ENCODE data around the gene SUN3.
"Not testable (repeated sequence)": the region's sequence is repeated elsewhere in the genome, so short reads cannot be mapped to it uniquely, and the experiment has no call there.

Gene SUN3

DNA sequence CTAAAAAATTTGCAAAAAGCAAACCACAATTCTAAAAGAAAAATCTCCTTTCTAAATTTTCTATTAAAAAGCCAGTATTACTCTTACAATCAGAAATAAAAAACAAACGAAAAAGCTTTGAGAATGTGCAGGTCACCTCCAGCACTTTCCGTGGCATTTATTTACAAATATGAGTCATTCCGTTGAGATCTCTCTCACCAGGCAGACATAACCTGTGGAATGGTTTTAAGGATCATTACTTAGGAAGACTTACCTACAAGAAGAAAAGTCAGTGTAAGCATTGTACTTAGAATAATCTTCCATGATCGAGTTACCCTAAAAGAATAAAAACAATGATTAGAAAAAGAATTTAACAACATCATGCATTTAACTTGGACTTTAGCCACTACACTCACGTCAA lies 3.3 kb downstream of the SUN3 start:
- no peak for DNase-seq (ENCODE audit: low spot score)

DNA sequence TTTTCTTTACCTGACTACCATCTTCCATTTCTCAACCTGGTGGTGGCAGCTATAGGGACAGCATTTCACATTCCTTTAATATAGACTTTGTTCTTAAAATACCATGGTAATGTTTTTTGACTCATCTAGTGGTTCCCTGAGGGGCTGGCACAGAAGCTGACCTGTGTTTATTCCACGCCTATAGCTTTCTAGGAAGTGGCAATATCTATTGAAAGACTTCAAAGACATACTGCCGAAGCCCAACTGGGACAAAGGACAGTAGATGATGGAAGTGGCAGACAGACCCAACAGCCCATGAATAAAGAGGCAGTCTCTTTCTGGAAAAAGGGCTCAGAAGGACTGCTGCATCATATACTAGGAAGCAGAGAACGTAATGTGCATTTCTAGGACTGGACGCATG lies 11.2 kb downstream of the SUN3 start:
- DNase-seq (ENCODE audit: low spot score), result no peak

DNA sequence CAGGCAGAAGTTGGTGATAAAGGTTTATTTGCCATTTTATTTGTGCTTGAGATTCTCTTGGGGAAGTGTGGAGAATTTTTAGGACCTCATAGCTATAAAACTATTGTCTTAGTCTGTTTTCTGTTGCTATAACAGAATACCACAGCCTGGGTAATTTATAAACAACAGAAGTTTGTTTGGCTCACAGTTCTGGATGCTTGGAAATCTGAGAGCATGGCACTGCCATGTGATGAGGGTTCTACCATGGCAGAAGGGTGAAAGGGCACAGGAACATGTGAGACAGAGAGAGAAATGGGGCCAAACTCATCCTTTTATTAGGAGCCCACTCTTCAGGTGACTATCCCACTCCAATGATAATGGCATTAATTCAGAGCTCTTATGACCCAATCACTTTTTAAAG lies 12.3 kb downstream of the SUN3 start:
- DNase-seq (ENCODE audit: low spot score), result no peak

DNA sequence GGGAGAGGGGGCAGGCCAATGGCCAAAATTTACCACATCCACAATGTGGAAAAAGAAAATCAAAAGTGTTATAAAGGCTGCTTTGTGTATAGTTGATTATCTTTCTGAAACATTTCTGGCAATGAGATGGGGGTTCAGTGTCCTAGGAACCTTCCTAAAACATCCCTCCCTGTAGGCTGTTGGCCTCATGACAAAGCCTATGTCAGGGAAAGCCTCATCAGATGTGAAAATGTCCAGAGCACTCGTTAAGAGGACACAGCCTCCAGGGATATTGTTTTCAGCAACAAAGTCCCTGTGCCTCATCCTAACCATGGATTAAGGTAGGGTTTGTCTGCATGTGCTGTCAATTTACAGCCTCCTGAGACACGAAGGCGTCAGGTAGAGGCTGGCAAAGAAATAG lies 17.0 kb downstream of the SUN3 start:
- no peak for DNase-seq (ENCODE audit: low spot score)

DNA sequence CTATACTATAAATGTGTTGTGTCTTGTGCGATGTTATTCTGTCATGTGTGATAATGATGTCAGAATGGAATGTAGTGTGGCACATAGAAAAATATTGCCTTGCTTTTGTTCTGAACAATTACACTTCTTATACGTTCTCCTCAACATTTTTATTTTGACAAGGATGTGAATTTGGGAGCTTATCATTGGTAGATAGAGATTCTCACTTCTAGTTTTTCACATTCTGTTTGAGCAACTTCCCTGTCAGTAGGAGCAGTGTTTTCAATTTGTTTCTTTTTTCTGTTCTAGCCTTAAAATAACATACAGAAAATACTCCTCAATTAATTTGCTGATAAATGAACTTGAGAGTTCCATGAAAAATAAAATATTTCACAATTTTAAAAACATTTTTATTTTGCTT lies 17.6 kb downstream of the SUN3 start:
- no peak for DNase-seq (ENCODE audit: low spot score)

DNA sequence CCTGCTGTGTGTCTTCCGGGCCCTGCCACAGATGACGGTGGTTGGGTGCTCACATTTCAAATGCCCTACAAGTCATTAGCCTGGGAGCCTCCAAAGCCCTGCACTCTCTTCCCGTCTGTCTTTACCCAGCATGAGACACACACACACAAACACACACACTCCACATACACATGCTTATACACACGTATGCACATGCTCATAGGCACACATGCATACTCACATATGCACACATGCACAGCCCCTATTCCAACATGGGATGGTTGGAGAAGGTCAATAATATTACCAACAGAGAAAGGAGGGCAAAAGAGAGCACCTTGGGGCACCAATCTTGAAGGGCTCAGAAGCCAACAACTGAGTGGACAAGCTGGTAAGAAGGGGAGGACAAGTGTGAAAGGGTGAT lies 19.0 kb downstream of the SUN3 start:
- DNase-seq (ENCODE audit: low spot score), result no peak

DNA sequence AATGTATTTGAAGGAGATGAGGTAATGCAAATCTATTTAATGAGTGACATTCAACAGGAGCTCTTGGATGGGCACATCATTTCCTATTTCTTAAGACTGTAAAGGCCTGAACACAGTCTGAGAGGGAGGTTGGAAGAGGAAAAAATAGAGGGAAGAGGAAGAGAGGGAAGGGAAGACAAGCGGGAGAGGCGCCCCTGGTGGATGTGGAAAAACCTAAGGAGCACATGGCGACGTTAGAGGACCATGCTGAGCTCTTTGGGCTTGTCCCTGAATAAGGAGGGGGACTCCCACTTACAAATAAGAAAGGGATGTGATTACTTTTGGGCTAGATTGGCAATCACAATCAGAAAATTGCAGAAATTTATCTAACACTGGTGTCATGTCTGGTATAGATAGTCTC lies 19.6 kb downstream of the SUN3 start:
- DNase-seq (ENCODE audit: low spot score), result no peak

DNA sequence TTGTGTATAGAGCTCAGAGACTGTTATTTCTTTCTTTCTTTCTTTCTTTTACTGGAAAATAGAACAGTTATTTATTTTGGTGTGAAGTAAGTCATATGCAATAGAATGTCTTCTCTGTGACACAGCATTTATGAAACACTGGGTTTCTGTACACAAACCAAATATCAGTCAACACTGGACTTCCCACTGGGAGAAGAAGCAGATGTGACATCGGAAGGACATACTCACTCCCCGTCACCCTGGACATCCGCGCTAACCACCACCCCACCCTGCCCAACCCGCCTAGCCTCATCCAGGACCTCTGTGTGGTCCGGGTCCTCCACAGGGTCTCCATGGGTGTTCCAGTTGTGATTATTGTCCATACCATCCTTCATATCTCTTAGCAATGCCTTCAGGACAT lies 22.0 kb downstream of the SUN3 start:
- no peak for DNase-seq (ENCODE audit: low spot score)

DNA sequence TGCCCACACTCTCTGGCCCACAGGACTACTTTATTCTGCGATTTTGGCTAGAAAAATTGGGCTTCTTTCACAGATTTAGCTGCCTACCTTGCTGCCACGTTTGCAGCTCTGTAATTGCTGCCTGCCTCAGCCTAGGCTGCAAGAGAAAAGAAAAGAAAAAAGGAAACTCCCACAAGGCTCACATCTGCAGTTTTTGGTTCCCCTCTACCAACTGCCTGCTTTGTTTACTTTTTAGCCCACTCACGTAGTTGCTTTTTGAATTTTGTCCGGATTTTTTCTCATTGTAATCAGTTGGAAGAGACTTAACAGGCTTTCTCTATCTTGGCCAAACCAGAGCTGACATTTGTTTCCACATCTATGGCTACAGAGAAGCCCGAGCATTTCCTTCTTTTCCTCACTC lies 24.3 kb downstream of the SUN3 start:
- no peak for DNase-seq (ENCODE audit: low spot score)

DNA sequence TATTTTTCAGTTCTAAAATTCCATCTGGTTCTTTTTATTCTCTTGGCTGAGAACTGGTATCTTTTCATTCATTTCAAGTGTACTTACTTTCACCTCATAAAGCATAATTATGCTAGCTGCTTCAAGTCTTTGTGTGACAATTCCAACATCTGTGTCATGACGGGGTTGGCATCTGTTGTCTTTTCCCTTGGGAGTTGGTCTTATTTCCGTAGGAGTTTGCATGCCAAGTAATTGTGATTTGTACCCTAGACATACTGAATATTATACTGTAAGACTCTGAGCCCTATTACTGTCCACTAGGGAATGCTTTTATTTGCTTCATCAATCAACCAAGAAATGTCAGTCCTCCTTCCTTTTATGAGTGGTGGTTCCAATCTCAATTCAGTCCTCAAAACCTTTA lies 24.9 kb downstream of the SUN3 start:
- DNase-seq (ENCODE audit: low spot score), result no peak

DNA sequence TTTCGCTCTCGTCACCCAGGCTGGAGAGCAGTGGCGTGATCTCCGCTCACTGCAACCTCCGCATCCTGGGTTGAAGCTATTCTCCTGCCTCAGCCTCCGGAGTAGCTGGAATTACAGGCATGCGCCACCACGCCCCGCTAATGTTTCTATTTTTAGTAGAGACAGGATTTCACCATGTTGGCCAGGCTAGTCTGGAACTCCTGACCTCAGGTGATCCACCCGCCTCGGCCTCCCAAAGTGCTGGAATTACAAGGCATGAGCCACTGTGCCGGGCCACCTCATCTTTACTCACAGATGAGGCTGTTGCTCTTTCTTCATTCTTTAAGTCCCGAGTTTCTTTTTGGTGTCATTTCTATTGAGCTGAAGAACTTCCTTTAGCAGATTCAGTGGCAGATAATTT lies 28.7 kb downstream of the SUN3 start:
- not testable (repeated sequence) for DNase-seq (ENCODE audit: low spot score)

DNA sequence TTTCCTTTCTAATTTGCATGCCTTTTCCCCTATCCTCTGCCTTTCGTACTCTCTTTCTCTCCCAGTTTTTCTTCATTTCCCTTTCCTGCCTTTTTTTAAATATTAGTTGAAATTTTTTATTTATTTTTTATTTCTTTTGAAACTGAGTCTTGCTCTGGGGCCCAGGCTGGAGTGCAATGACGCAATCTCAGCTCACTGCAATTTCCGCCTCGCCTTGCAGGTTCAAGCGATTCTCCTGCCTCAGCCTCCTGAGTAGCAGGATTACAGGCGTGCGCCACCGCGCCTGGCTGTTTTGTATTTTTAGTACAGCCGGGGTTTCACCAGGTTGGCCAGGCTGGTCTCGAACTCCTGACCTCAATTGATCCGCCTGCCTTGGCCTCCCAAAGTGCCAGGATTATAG lies 29.5 kb downstream of the SUN3 start:
- no peak for DNase-seq (ENCODE audit: low spot score)

DNA sequence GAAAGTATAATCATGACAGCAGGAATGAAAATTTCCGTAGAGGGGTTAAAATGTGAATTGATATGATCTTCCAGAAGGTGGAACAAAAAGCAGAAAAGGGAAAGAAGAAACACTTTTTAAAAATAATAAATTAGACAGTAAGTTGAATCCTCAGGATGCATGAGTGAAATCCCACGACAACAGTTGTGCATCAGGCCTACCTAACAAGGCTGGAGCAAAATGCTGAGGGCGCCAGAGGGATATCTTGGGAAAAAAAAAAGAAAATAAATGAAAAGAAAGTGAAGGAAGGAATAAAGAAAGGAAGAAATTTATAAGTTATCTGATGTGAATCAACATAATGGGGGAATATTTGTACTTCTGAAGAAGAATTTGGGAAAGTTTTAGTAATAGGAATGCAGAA lies 36.5 kb downstream of the SUN3 start:
- no peak for DNase-seq (ENCODE audit: low spot score)

DNA sequence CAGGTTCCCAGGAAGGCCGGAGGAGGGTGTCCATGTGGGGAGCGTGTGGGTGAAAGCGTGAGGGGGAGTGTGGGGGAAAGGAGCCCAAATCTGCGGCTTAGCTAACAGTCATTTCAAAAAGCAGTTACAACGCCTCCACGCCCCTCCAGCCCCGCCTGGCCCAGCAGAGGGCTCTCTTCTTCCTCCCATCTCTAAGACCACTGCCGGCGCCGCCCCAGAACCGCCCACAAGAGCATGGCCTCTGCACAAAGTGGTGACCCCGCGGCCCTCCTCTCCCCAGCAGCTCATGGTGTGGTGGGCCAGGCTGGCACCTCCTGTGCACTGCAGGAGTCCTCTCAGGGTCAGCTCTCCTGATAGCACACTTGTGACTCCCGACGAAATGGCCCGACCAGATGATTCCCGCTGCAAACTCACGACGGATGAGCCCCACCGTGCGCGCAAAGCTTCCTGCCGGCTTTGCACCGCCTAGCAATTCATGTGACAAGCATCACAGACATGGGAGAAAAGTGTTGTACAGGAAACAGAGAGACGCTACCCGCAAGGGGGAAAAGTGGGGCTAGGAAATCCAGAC lies 37.1 kb downstream of the SUN3 start:
- peak; percentile 87 for DNase-seq (ENCODE audit: low spot score)

DNA sequence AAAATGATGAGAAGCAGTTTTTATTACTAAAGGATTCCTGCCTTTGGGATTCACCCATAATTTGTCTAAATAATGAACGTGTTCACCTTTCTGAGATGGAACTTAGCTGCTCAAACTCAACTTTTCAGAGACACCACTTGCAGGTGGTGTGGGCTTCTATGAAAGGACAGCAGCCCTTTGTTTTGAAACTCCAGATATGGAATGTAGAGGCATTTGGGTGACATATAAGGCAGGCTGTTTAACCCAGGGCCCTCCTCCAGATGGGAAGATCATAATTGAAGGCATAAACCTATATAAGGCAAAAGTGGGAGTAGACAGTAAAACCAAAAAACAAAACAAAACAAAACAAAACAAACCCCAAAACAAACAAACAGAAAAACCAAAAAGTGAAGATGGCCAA lies 37.6 kb downstream of the SUN3 start:
- DNase-seq (ENCODE audit: low spot score), result peak; percentile 61

DNA sequence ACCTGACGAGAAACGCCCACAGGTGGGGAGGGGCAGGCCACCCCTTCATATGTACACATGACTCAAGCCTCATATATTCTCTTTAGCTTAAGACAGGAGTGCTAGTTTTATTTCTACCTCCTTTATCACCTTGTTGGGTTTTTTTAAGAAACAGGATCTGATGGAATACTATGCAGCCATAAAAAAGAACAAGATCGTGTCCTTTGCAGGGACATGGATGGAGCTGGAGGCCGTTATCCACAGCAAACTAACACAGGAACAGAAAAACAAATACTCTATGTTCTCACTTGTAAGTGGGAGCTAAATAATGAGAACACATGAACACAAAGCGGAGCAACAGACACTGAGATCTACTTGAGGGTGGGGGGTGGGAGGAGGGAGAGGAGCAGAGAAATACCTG lies 38.3 kb downstream of the SUN3 start:
- DNase-seq (ENCODE audit: low spot score), result no peak

DNA sequence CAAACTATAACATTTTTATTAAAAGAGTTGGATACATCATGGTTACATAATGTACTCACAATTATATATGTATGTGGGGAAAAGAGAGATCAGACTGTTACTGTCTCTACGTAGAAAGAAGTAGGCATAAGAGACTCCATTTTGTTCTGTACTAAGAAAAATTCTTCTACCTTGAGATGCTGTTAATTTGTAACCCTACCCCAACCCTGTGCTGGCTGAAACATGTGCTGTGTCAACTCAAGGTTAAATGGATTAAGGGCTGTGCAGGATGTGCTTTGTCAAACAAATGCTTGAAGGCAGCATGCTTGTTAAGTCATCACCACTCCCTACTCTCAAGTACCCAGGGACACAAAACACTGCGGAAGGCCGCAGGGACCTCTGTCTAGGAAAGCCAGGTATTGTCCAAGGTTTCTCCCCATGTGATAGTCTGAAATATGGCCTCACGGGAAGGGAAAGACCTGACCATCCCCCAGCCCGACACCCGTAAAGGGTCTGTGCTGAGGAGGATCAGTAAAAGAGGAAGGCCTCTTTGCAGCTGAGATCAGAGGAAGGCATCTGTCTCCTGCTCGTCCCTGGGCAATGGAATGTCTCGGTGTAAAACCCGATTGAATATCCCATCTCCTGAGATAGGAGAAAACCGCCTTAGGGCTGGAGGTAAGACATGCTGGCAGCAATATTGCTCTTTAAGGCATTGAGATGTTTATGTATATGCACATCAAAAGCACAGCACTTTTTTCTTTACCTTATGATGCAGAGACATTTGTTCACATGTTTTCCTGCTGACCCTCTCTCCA lies 39.1 kb downstream of the SUN3 start:
- not testable (repeated sequence) for DNase-seq (ENCODE audit: low spot score)

DNA sequence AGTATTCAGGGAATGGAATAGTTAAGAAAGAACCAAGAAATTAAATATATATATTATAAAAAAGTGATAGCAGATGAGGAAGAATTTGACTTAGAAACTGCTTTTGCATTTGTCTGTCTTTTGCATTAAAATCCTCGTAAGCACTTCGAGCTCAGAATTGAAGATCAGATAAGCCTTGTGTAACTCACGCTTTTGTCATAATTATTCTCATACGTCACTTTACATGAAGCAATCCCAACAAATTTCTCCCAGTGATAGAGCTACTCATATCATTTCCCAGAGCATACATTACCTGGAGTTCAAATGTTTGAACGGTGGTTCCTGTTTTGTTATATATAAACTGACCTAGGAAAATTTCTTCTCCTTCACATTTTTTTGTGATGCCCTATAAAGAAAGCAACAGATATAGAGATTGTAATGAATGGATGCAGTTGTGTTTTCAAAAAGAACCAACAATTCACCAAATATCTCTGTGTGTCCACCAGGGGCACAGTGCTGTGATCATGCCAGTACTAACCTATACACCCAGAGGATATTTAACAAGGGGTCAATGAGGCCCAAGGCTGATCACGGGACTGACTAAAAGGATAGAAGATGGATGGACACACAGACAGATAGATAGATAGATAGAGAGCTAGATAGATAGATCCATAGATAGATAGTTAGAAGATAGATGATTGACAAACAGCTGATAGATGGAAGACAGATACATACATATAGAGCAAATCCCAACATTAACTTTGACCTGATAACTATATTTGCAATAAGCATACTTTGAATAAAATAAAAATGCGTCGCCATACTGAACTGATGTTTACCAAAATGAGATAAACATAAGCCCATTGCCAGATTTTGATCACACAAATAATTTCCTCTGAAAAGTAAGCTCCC lies 40.2 kb downstream of the SUN3 start:
- DNase-seq (ENCODE audit: low spot score), result peak; percentile 60

DNA sequence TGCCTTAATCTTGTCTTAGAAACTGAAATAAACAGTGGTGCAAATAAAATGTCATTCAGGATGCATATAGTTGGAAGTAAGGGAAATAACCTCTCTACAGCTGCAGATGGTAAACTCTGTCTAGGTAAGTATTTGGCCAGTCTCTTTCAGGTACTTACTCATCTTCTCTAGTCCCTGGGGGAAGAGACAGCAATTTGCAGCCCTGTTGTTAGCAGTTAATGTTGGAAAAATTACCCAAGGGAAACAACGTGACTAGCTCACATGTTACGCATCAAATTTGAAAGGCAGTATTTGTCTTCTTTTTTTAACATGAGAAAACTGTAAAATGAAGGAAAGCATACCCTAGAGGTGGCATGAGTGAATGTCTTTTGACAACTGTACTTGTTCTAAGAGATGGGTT lies 46.3 kb downstream of the SUN3 start:
- DNase-seq (ENCODE audit: low spot score), result peak; percentile 79

DNA sequence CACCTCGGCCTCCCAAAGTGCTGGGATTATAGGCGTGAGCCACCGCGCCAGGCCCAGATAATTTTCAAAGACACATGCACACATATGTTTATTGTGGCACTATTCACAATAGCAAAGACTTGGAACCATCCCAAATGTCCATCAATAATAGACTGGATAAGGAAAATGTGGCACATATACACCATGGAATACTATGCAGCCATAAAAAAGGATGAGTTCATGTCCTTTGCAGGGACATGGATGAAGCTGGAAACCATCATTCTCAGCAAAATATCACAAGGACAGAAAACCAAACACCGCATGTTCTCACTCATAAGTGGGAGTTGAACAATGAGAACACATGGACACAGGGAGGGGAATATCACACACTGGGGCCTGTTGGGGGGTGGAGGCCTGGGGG lies 48.3 kb downstream of the SUN3 start:
- DNase-seq (ENCODE audit: low spot score), result not testable (repeated sequence)

DNA sequence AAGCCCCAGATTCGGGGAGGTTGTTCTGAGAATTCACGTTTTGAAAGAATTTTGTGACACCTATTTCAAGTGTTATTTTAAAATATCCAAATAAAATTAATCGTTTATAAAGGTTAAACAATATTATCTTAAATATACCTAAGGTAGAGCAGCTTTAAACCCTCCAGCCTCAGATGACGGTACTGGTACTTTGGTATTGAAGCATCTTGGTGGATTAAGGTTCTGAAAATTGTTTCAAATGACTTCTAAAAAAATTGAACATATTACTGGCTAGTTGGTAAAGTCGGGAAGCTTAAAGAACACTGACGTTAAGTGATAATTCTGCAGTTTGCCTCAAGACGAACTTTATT lies 49.1 kb downstream of the SUN3 start:
- DNase-seq (ENCODE audit: low spot score), result no peak

DNA sequence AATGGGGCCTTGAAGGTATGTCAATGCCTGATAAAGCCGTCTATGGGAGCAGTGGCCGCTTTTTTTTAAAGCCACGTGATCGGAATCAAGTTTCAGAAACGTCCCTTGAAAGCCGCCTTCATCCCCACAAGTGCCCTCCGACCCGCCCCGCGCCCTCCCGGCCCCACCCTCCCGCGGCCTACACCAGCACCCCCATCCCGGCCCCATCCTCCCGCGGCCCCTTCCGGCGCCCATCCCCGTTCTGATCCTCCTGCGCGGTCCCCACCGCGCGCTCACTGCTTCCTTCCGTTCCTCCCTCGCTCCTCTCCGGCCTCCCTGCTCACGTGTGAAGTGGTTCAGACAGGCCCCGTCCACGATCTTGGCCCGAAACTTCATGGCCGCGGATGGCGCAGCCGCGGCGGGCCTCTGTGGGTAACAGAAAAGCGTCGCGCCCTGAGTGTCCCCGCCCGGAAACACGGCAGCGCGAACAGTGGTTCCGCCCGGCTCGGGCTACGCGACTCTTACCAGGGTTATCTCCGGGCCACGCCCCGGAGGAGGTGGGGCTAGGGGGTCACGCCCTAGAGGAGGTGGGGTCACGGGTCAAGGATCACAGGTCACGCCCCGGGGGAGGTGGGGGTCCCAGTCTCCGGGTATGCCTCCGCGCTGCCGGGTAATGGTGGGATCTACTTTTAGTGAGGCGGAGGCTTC lies 49.6 kb downstream of the SUN3 start, which contains the start of gene HUS1:
Gene HUS1, minus strand, starts transcription at position 471 of the 687 bp plus-strand sequence. Its CDS starts 96 bp downstream, at position 375.
- DNase-seq (ENCODE audit: low spot score), result peak; percentile 95

DNA sequence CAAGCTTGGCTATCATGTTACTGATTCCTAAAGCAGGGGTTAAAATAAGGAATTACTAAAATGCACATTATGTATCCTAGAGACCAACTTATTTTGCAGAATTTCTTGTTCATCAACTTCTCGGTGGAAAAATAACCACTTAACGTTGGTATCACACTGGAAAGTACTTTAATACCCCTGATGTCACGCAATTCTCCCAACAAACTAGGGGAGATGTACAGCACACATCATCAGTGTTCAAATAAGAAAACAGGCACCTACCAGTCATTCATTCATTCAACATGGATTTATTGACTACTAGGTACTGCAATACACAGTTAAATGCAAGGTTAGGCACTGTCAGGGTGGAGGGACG lies 50.1 kb downstream of the SUN3 start:
- no peak for DNase-seq (ENCODE audit: low spot score)
